ENCODE results near the gene TTLL3. TPM values are rescaled to one million over a fixed set of nuclear protein-coding genes. Genes with fewer than 3 reads are reported as not detected.

TTLL3 gene
- total and polyA plus RNA-seq, 3 experiments from 2014 or later = 3.8 to 19.1 (median 18.8) TPM

DNA sequence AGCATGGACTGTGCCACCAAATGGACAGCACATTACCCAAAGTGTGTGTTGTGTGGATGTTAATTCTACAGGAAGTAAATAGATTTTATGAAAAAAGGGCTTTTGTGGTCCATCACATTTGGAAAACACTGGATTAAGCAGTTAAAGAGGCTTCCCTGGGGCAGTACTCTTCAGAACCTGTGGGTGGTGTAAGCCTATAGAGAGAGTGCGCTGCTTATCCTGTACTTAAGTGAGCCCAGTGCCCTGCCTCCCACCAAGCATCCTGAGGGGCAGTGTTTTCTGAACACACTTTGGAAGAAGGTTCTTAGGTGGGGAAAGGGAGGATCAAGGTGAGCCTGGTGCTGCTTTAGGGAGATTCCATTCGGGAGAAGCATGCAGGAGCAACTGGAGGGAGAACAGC, 10.9 kb downstream of the TTLL3 start:
- Histone ChIP-seq H3K4me3 (ENCODE audit: low read length) (no peak overlapping the region), H3K9me3 (ENCODE audit: low read length) (no peaks in the 10 kb centered on the region), H3K27me3 (ENCODE audit: insufficient read depth, low read length, poor library complexity, severe bottlenecking) (no peaks in the 10 kb centered on the region), H3K4me1 (ENCODE audit: insufficient read depth, low read length) (no peaks in the 10 kb centered on the region), H3K27ac (ENCODE audit: low read depth, low read length) (no peak overlapping the region), H3K36me3 (ENCODE audit: insufficient read depth, low read length) (peaks cover 3% of the 10 kb centered on the region)
- no peaks in the 10 kb centered on the region for H3K9me3 Mint-ChIP-seq
- ChIA-PET CTCF (no interaction called here), POLR2A (interaction anchor here (1.0 kb wide), 1 partner anchor 12 kb away, joined by 3 read pairs; no protein-coding TSS in a partner anchor)
- H3K27me3 Mint-ChIP-seq = no peaks in the 10 kb centered on the region
- no peak overlapping the region for H3K27ac Mint-ChIP-seq
- no peak for DNase-seq
- H3K36me3 Mint-ChIP-seq = peaks cover 0 to 6% (median 6%) of the 10 kb centered on the region in 3 donors
- H3K4me1 Mint-ChIP-seq = no peaks in the 10 kb centered on the region
- no peak overlapping the region for H3K4me3 Mint-ChIP-seq

DNA sequence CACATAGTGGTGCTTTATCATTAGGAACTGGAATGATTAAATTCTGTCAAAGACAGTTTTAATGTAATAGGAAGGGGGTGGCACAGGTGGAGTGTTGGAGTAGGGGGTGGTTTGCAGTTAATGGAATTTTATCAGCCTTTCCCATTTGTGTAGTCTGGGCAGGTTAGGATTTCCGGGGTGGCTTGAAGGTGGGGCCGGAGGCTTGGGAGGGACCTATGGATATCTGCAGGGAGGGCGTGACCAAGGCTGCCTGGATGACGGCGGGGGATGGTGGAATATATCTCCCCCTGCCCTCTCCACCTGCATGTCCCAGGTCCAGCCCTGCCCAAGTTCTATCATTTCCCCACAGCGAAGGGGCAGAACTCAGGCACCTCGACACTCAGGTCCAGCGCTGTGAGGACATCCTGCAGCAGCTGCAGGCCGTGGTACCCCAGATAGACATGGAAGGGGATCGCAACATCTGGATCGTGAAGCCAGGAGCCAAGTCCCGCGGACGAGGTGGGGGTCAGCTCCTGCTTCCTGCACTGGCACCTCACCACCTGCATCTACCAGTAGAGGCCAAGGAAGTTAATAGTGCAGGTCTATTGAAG, 15.5 kb downstream of the TTLL3 start:
- H3K4me3 Mint-ChIP-seq = no peak overlapping the region
- Histone ChIP-seq H3K4me1 (ENCODE audit: insufficient read depth, low read length) (no peaks in the 10 kb centered on the region), H3K36me3 (ENCODE audit: insufficient read depth, low read length) (no peaks in the 10 kb centered on the region), H3K27me3 (ENCODE audit: insufficient read depth, low read length, poor library complexity, severe bottlenecking) (no peaks in the 10 kb centered on the region), H3K9me3 (ENCODE audit: low read length) (no peaks in the 10 kb centered on the region), H3K4me3 (ENCODE audit: low read length) (no peak overlapping the region), H3K27ac (ENCODE audit: low read depth, low read length) (no peak overlapping the region)
- no peak for DNase-seq
- POLR2A ChIA-PET = interaction anchor here (0.6 kb wide), 1 partner anchor 427 kb away, joined by 3 read pairs; no protein-coding TSS in a partner anchor
- no peaks in the 10 kb centered on the region for H3K27me3 Mint-ChIP-seq
- no peaks in the 10 kb centered on the region for H3K9me3 Mint-ChIP-seq
- CTCF ChIA-PET = no interaction called here
- no peak overlapping the region for H3K27ac Mint-ChIP-seq
- H3K4me1 Mint-ChIP-seq = no peaks in the 10 kb centered on the region
- peaks cover 0 to 20% (median 4%) of the 10 kb centered on the region in 3 donors for H3K36me3 Mint-ChIP-seq

DNA sequence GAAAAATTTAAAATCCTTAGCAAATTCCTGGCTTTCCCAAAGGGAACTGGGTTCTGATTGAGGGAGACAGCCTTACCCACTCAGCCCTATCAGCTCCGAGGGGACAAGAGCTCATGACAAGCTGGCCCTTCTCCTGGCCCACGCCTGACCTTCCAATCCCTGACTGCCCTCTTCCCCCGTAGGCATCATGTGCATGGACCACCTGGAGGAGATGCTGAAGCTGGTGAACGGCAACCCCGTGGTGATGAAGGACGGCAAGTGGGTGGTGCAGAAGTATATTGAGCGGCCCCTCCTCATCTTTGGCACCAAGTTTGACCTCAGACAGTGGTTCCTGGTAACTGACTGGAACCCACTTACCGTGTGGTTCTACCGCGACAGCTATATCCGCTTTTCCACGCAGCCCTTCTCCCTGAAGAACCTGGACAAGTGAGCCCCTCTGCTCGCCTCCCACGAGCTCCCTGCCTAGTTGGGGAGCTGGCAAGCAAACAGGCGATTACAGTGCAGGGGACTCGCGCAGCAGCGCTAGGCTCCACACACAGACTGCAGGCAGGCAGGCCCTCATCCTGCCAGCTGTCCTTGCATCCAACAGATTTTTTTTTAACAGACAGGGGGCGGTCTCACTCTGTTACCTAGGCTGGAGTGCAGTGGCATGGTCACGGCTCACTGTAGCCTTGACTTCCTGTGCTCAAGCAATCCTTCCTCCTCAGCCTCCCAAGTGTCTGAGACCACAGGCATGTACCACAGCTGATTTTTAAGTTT, 16.9 kb downstream of the TTLL3 start:
- no peak overlapping the region for H3K4me3 Mint-ChIP-seq
- Histone ChIP-seq H3K9me3 (ENCODE audit: low read length) (no peaks in the 10 kb centered on the region), H3K27ac (ENCODE audit: low read depth, low read length) (no peak overlapping the region), H3K4me1 (ENCODE audit: insufficient read depth, low read length) (no peaks in the 10 kb centered on the region), H3K36me3 (ENCODE audit: insufficient read depth, low read length) (no peaks in the 10 kb centered on the region), H3K4me3 (ENCODE audit: low read length) (no peak overlapping the region), H3K27me3 (ENCODE audit: insufficient read depth, low read length, poor library complexity, severe bottlenecking) (no peaks in the 10 kb centered on the region)
- H3K27ac Mint-ChIP-seq = peak overlapping the region in 1 of 8 donors; percentile 69
- peaks cover 0 to 26% (median 0%) of the 10 kb centered on the region in 3 donors for H3K36me3 Mint-ChIP-seq
- peaks cover 0 to 7% (median 1%) of the 10 kb centered on the region in 3 donors for H3K4me1 Mint-ChIP-seq
- POLR2A ChIA-PET = interaction anchor here (0.6 kb wide), 1 partner anchor 86 kb away, joined by 7 read pairs; no protein-coding TSS in a partner anchor
- H3K9me3 Mint-ChIP-seq = no peaks in the 10 kb centered on the region
- CTCF ChIA-PET = interaction anchor here (1.1 kb wide), 1 partner anchor 19 kb away, joined by 4 read pairs; no protein-coding TSS in a partner anchor
- no peaks in the 10 kb centered on the region for H3K27me3 Mint-ChIP-seq
- DNase-seq = no peak

DNA sequence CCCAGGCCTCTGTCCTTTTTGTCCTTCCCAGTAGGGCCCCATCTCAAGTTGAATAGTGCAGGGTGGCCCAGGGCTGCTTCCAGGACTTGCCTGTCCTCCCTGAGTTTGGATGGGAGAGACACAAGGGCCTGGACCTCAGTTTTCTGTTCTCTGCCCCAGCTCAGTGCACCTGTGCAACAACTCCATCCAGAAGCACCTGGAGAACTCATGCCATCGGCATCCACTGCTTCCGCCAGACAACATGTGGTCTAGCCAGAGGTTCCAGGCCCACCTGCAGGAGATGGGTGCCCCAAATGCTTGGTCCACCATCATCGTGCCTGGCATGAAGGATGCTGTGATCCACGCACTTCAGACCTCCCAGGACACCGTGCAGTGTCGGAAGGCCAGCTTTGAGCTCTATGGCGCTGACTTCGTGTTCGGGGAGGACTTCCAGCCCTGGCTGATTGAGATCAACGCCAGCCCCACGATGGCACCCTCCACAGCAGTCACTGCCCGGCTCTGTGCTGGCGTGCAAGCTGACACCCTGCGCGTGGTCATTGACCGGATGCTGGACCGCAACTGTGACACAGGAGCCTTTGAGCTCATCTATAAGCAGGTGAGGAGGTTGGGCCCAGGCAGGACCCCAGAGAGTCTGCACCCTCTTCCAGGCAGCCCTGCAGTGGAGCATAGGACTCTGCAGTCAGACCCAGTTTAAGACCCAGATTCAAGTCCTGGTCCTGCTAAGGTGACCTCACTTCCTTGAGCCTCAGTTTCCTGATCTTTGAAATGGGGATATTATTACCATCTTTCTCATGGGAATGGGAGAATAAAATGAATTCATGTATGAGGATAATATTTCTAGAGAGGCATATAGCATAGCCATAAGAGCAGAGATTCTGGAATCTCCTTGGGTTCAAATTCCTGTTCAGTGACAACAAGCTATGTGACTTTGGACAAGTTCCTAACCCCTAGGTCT, 19.0 kb downstream of the TTLL3 start:
- Mint-ChIP-seq H3K4me1 (peaks cover 0 to 7% (median 1%) of the 10 kb centered on the region in 3 donors), H3K27ac (peak overlapping the region in 2 of 8 donors; percentile 43 to 46), H3K4me3 (no peak overlapping the region), H3K27me3 (no peaks in the 10 kb centered on the region), H3K36me3 (peaks cover 0 to 41% (median under 1%) of the 10 kb centered on the region in 3 donors), H3K9me3 (no peaks in the 10 kb centered on the region)
- no peaks in the 10 kb centered on the region for H3K4me1 ChIP-seq (ENCODE audit: insufficient read depth, low read length)
- POLR2A ChIA-PET = interaction anchor here (0.5 kb wide), 1 partner anchor 10 kb away, joined by 3 read pairs; no protein-coding TSS in a partner anchor
- H3K4me3 ChIP-seq (ENCODE audit: low read length) = no peak overlapping the region
- H3K27me3 ChIP-seq (ENCODE audit: insufficient read depth, low read length, poor library complexity, severe bottlenecking) = no peaks in the 10 kb centered on the region
- no peaks in the 10 kb centered on the region for H3K9me3 ChIP-seq (ENCODE audit: low read length)
- CTCF ChIA-PET = interaction anchor here (1.4 to 1.6 kb wide), 2 partner anchors 10 to 20 kb away, joined by 3 to 6 read pairs; no protein-coding TSS in a partner anchor
- H3K27ac ChIP-seq (ENCODE audit: low read depth, low read length) = no peak overlapping the region
- DNase-seq = no peak
- H3K36me3 ChIP-seq (ENCODE audit: insufficient read depth, low read length) = peaks cover 8% of the 10 kb centered on the region

DNA sequence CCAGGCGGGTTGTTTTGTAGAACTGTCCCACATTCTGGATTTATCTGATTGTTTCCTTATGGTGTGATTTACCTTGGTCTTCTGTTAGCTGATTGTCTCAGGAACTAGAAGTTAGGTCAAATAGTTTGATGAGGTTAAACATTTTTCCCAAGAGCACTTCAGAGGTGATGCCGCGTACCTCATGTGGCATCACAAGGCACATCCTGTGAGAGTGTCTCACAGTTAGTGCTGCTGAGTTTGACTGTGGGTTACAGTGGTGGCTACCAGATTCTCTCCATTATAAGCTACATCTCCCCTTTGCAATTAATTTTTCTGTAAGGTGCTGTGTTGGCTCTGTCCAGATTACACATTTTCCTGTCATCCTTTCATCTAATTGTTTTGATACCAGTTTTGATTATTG, 21.2 kb downstream of the TTLL3 start:
- Mint-ChIP-seq H3K9me3 (no peaks in the 10 kb centered on the region), H3K27ac (peak overlapping the region in 1 of 8 donors; percentile 59), H3K27me3 (no peaks in the 10 kb centered on the region), H3K4me1 (peaks cover 0 to 7% (median 1%) of the 10 kb centered on the region in 3 donors), H3K36me3 (peaks cover 0 to 62% (median 3%) of the 10 kb centered on the region in 3 donors), H3K4me3 (no peak overlapping the region)
- Histone ChIP-seq H3K4me1 (ENCODE audit: insufficient read depth, low read length) (no peaks in the 10 kb centered on the region), H3K36me3 (ENCODE audit: insufficient read depth, low read length) (peaks cover 8% of the 10 kb centered on the region), H3K9me3 (ENCODE audit: low read length) (no peaks in the 10 kb centered on the region), H3K4me3 (ENCODE audit: low read length) (no peak overlapping the region), H3K27me3 (ENCODE audit: insufficient read depth, low read length, poor library complexity, severe bottlenecking) (no peaks in the 10 kb centered on the region), H3K27ac (ENCODE audit: low read depth, low read length) (no peak overlapping the region)
- ChIA-PET CTCF (interaction anchor here (1.3 to 2.9 kb wide), 4 partner anchors 10 to 104 kb away, joined by 4 to 15 read pairs (median 5); partner anchors contain the start of genes CRELD1 and RPUSD3), POLR2A (interaction anchor here (0.7 to 1.1 kb wide), 2 partner anchors 15 to 483 kb away, joined by 3 to 6 read pairs; no protein-coding TSS in a partner anchor)
- DNase-seq = no peak

DNA sequence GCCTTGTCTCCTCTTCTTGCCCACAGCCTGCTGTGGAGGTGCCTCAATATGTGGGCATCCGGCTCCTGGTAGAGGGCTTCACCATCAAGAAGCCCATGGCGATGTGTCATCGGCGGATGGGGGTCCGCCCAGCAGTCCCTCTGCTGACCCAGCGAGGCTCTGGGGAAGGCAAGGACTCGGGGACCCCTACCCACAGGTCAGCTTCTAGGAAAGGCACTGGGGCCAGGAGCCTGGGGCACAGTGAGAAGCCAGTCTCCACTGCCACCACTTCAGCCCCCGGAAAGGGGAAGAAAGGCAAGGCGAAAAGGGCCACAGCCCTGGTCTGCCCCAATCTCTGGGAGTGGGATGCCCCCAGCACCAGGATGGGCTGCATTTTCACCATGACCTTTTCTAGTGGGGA, 23.0 kb downstream of the TTLL3 start:
- Mint-ChIP-seq H3K9me3 (no peaks in the 10 kb centered on the region), H3K36me3 (peaks cover 0 to 69% (median 4%) of the 10 kb centered on the region in 3 donors), H3K27me3 (no peaks in the 10 kb centered on the region), H3K4me1 (peaks cover 0 to 7% (median 4%) of the 10 kb centered on the region in 3 donors), H3K27ac (no peak overlapping the region), H3K4me3 (no peak overlapping the region)
- Histone ChIP-seq H3K27ac (ENCODE audit: low read depth, low read length) (no peak overlapping the region), H3K4me3 (ENCODE audit: low read length) (no peak overlapping the region), H3K27me3 (ENCODE audit: insufficient read depth, low read length, poor library complexity, severe bottlenecking) (no peaks in the 10 kb centered on the region), H3K4me1 (ENCODE audit: insufficient read depth, low read length) (no peaks in the 10 kb centered on the region), H3K36me3 (ENCODE audit: insufficient read depth, low read length) (peaks cover 8% of the 10 kb centered on the region), H3K9me3 (ENCODE audit: low read length) (no peaks in the 10 kb centered on the region)
- ChIA-PET CTCF (no interaction called here), POLR2A (no interaction called here)
- no peak for DNase-seq

DNA sequence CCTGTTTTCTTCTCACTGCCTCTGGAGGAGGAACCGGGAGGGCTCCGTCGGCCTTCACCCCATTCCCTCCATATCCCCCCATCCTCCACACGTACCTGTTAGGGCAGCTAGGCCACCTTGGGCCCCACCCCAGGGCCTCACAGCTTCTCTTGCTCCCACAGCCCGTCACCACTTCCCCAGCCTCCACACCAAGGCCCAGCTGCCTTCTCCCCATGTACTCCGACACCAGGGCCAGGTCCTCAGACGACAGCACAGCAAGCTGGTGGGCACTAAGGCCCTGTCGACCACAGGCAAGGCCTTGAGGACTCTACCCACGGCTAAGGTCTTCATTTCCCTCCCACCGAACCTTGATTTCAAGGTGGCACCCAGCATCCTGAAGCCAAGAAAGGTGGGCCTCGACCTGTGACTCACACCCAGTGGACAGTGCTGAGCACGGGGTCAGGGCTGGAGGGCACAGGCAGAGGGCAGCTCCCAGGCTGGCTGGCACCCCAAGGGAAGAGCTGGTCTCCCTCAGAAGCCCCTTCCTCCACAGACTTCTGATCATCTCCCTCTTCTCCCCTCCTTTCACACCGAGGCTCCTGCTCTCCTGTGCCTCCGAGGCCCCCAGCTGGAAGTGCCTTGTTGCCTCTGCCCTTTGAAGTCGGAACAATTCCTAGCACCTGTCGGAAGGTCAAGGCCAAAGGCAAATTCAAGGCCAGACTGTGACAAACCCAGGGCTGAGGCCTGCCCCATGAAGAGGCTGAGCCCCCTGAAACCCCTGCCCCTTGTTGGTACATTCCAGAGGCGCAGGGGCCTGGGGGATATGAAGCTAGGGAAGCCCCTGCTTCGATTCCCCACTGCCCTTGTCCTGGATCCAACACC, 24.7 kb downstream of the TTLL3 start:
- H3K4me1 Mint-ChIP-seq = peaks cover 0 to 7% (median 4%) of the 10 kb centered on the region in 3 donors
- ChIA-PET CTCF (no interaction called here), POLR2A (interaction anchor here (0.5 kb wide), 1 partner anchor 38 kb away, joined by 7 read pairs; no protein-coding TSS in a partner anchor)
- no peaks in the 10 kb centered on the region for H3K9me3 Mint-ChIP-seq
- peaks cover 8% of the 10 kb centered on the region for H3K36me3 ChIP-seq (ENCODE audit: insufficient read depth, low read length)
- no peak overlapping the region for H3K27ac ChIP-seq (ENCODE audit: low read depth, low read length)
- no peaks in the 10 kb centered on the region for H3K27me3 ChIP-seq (ENCODE audit: insufficient read depth, low read length, poor library complexity, severe bottlenecking)
- peak overlapping the region in 3 of 8 donors; percentile 43 to 89 (median 70) for H3K27ac Mint-ChIP-seq
- H3K4me3 Mint-ChIP-seq = no peak overlapping the region
- no peak for DNase-seq
- H3K4me1 ChIP-seq (ENCODE audit: insufficient read depth, low read length) = no peaks in the 10 kb centered on the region
- no peaks in the 10 kb centered on the region for H3K27me3 Mint-ChIP-seq
- H3K4me3 ChIP-seq (ENCODE audit: low read length) = no peak overlapping the region
- peaks cover 0 to 70% (median 6%) of the 10 kb centered on the region in 3 donors for H3K36me3 Mint-ChIP-seq
- no peaks in the 10 kb centered on the region for H3K9me3 ChIP-seq (ENCODE audit: low read length)
